Measurements from ENCODE around the gene PLIN5.

Gene PLIN5

GRCh38 chr19:4500841-4501591 lies 34.0 kb downstream of the PLIN5 start:
- no peak overlapping the region for H3K4me3 Mint-ChIP-seq
- peaks cover 25% of the 10 kb centered on the region for H3K36me3 Mint-ChIP-seq
- no peaks in the 10 kb centered on the region for H3K9me3 Mint-ChIP-seq
- no peak overlapping the region for H3K27ac Mint-ChIP-seq
- peaks cover 5% of the 10 kb centered on the region for H3K4me1 Mint-ChIP-seq
- no peak for ATAC-seq
- no peak for DNase-seq (ENCODE audit: low spot score in 2 of 2)

GRCh38 chr19:4499855-4500254 lies 35.2 kb downstream of the PLIN5 start:
- Mint-ChIP-seq H3K36me3 (peaks cover 31% of the 10 kb centered on the region), H3K27ac (no peak overlapping the region)
- DNase-seq (ENCODE audit: low spot score in 2 of 2), result no peak

GRCh38 chr19:4499318-4499717 lies 35.7 kb downstream of the PLIN5 start:
- ATAC-seq (no peak), DNase-seq (ENCODE audit: low spot score in 2 of 2) (no peak)
- Mint-ChIP-seq H3K9me3 (no peaks in the 10 kb centered on the region), H3K27ac (no peak overlapping the region), H3K4me3 (no peak overlapping the region), H3K4me1 (no peaks in the 10 kb centered on the region), H3K36me3 (peaks cover 35% of the 10 kb centered on the region)

More at GRCh38 chr19:4499855-4500254, 35.2 kb downstream of the PLIN5 start:
- Mint-ChIP-seq H3K9me3 (no peaks in the 10 kb centered on the region), H3K4me1 (no peaks in the 10 kb centered on the region), H3K4me3 (no peak overlapping the region)
- no peak for ATAC-seq

- no peak for ATAC-seq
- Mint-ChIP-seq H3K27ac (no peak overlapping the region), H3K36me3 (peaks cover 35% of the 10 kb centered on the region), H3K4me3 (no peak overlapping the region), H3K4me1 (no peaks in the 10 kb centered on the region), H3K9me3 (no peaks in the 10 kb centered on the region)
- no peak for DNase-seq (ENCODE audit: low spot score in 2 of 2)
These were observed 36.3 kb downstream of the PLIN5 start for GRCh38 chr19:4498694-4499093.

- peaks cover 33% of the 10 kb centered on the region for H3K36me3 Mint-ChIP-seq
- H3K4me1 Mint-ChIP-seq, result no peaks in the 10 kb centered on the region
- no peak for ATAC-seq
- H3K27ac Mint-ChIP-seq, result no peak overlapping the region
- H3K9me3 Mint-ChIP-seq, result no peaks in the 10 kb centered on the region
- H3K4me3 Mint-ChIP-seq, result no peak overlapping the region
- no peak for DNase-seq (ENCODE audit: low spot score in 2 of 2)
These were observed 37.1 kb downstream of the PLIN5 start for GRCh38 chr19:4497770-4498389.

GRCh38 chr19:4496304-4496703 lies 38.7 kb downstream of the PLIN5 start:
- Mint-ChIP-seq H3K9me3 (no peaks in the 10 kb centered on the region), H3K27ac (no peak overlapping the region), H3K36me3 (peaks cover 27% of the 10 kb centered on the region), H3K4me3 (no peak overlapping the region), H3K4me1 (no peaks in the 10 kb centered on the region)
- ATAC-seq, result no peak
- no peak for DNase-seq (ENCODE audit: low spot score in 2 of 2)

GRCh38 chr19:4495471-4495870 lies 39.6 kb downstream of the PLIN5 start:
- Mint-ChIP-seq H3K4me3 (no peak overlapping the region), H3K27ac (no peak overlapping the region)
- ATAC-seq, result no peak

GRCh38 chr19:4494691-4495064 lies 40.3 kb downstream of the PLIN5 start:
- no peak overlapping the region for H3K4me3 Mint-ChIP-seq
- no peak for ATAC-seq
- DNase-seq (ENCODE audit: low spot score in 2 of 2), result no peak
- H3K4me1 Mint-ChIP-seq, result no peaks in the 10 kb centered on the region
- H3K36me3 Mint-ChIP-seq, result peaks cover 21% of the 10 kb centered on the region
- H3K9me3 Mint-ChIP-seq, result no peaks in the 10 kb centered on the region
- H3K27ac Mint-ChIP-seq, result no peak overlapping the region

More at GRCh38 chr19:4495471-4495870, 39.6 kb downstream of the PLIN5 start:
- Mint-ChIP-seq H3K36me3 (peaks cover 27% of the 10 kb centered on the region), H3K4me1 (no peaks in the 10 kb centered on the region), H3K9me3 (no peaks in the 10 kb centered on the region)
- DNase-seq (ENCODE audit: low spot score in 2 of 2), result no peak

- DNase-seq (ENCODE audit: low spot score in 2 of 2) (no peak), ATAC-seq (no peak)
- Mint-ChIP-seq H3K9me3 (no peaks in the 10 kb centered on the region), H3K4me1 (no peaks in the 10 kb centered on the region), H3K4me3 (no peak overlapping the region), H3K36me3 (peaks cover 22% of the 10 kb centered on the region), H3K27ac (no peak overlapping the region)
These were observed 40.9 kb downstream of the PLIN5 start for GRCh38 chr19:4493929-4494690.

GRCh38 chr19:4493104-4493928 lies 41.7 kb downstream of the PLIN5 start:
- no peaks in the 10 kb centered on the region for H3K9me3 Mint-ChIP-seq
- ATAC-seq (no peak), DNase-seq (ENCODE audit: low spot score in 2 of 2) (no peak)

GRCh38 chr19:4492337-4493103 lies 42.5 kb downstream of the PLIN5 start:
- Mint-ChIP-seq H3K36me3 (peaks cover 30% of the 10 kb centered on the region), H3K9me3 (no peaks in the 10 kb centered on the region), H3K4me1 (no peaks in the 10 kb centered on the region), H3K4me3 (no peak overlapping the region), H3K27ac (no peak overlapping the region)
- DNase-seq (ENCODE audit: low spot score in 2 of 2) (no peak), ATAC-seq (no peak)

More at GRCh38 chr19:4493104-4493928, 41.7 kb downstream of the PLIN5 start:
- H3K36me3 Mint-ChIP-seq, result peaks cover 29% of the 10 kb centered on the region
- H3K4me1 Mint-ChIP-seq, result no peaks in the 10 kb centered on the region
- no peak overlapping the region for H3K4me3 Mint-ChIP-seq
- H3K27ac Mint-ChIP-seq, result no peak overlapping the region

GRCh38 chr19:4491446-4491845 lies 43.6 kb downstream of the PLIN5 start:
- Mint-ChIP-seq H3K36me3 (peaks cover 39% of the 10 kb centered on the region), H3K9me3 (no peaks in the 10 kb centered on the region), H3K27ac (no peak overlapping the region), H3K4me1 (peaks cover 5% of the 10 kb centered on the region), H3K4me3 (no peak overlapping the region)
- DNase-seq (ENCODE audit: low spot score in 2 of 2) (no peak), ATAC-seq (no peak)

- DNase-seq (ENCODE audit: low spot score in 2 of 2) (no peak), ATAC-seq (no peak)
- no peak overlapping the region for H3K4me3 Mint-ChIP-seq
- H3K4me1 Mint-ChIP-seq, result peaks cover 5% of the 10 kb centered on the region
- H3K27ac Mint-ChIP-seq, result no peak overlapping the region
- no peaks in the 10 kb centered on the region for H3K9me3 Mint-ChIP-seq
- H3K36me3 Mint-ChIP-seq, result peaks cover 47% of the 10 kb centered on the region
These were observed 46.5 kb downstream of the PLIN5 start for GRCh38 chr19:4488496-4488895.

- ATAC-seq (no peak), DNase-seq (ENCODE audit: low spot score in 2 of 2) (no peak)
- peaks cover 5% of the 10 kb centered on the region for H3K4me1 Mint-ChIP-seq
- H3K4me3 Mint-ChIP-seq, result no peak overlapping the region
- no peaks in the 10 kb centered on the region for H3K9me3 Mint-ChIP-seq
- peaks cover 50% of the 10 kb centered on the region for H3K36me3 Mint-ChIP-seq
- H3K27ac Mint-ChIP-seq, result no peak overlapping the region
These were observed 47.5 kb downstream of the PLIN5 start for GRCh38 chr19:4487572-4487971.
